Mammary epithelial cell (primary cell): Measurements from ENCODE around the gene SFTPB.

Experiments used
- CTCF ChIP-seq, 2 donors: IDR thresholded peaks in 1 of 2; conservative IDR thresholded peaks in 1 of 2; 2 replicates each; pipeline ENCODE4 v1.5.1; 2011 to 2012; ENCODE audit warnings: inconsistent platforms in 2 of 2, low read length in 2 of 2, mild to moderate bottlenecking in 2 of 2, control low read depth in 1 of 2, low read depth in 1 of 2; ENCODE audit not compliant: insufficient read depth in 1 of 2; ENCODE audit errors: extremely low read depth in 1 of 2
- EZH2 ChIP-seq: IDR thresholded peaks from 2 replicates; pipeline ENCODE4 v1.6.1; 2012; ENCODE audit warnings: low read length, inconsistent platforms, borderline replicate concordance

GRCh38 chr2:85660725-85661124 lies 7.3 kb downstream of the SFTPB start:
- TF ChIP-seq CTCF (conservative IDR thresholded peaks at IDR 0.05 in 1 of 2, IDR thresholded peaks at IDR 0.05 in 1 of 2; ENCODE audit: extremely low read depth in 1 of 2, insufficient read depth in 1 of 2, low read depth in 1 of 2, low read length in 2 of 2) (no peak), EZH2 (no peak)
